Smooth muscle cell (in vitro differentiated cells): ENCODE results near the gene KRT36. TPM values are rescaled to one million over a fixed set of nuclear protein-coding genes. Genes with fewer than 3 reads are reported as not detected.

Experiments used
- DNase-seq: peaks from one replicate; lab custom pipeline; 2025; ENCODE audit not compliant: unreplicated experiment; lab: John Stamatoyannopoulos, UW
- H2AFZ ChIP-seq: fragments of 200-600 bp; sonication (generic); 2 replicates; pipeline ENCODE4 v1.6.0; 2016; ENCODE audit warnings: antibody characterized with exemption, low read depth, mild to moderate bottlenecking
- H3F3A ChIP-seq: fragments of 200-600 bp; sonication (generic); 2 replicates; pipeline ENCODE4 v1.6.0; 2017; ENCODE audit warnings: antibody characterized with exemption, low read depth
- H3K27ac ChIP-seq: fragments of 200-600 bp; sonication (generic); 2 replicates; pipeline ENCODE4 v1.5.1; 2016; ENCODE audit warnings: low read depth, mild to moderate bottlenecking
- H3K27me3 ChIP-seq: fragments of 200-600 bp; sonication (generic); 2 replicates; pipeline ENCODE4 v1.6.1; 2016; ENCODE audit warnings: low read depth, mild to moderate bottlenecking
- H3K36me3 ChIP-seq: fragments of 200-600 bp; sonication (generic); 2 replicates; pipeline ENCODE4 v1.5.1; 2016; ENCODE audit warnings: low read depth
- H3K4me1 ChIP-seq: fragments of 200-600 bp; sonication (generic); 2 replicates; pipeline ENCODE4 v1.5.1; 2016; ENCODE audit warnings: low read depth
- H3K4me2 ChIP-seq: fragments of 200-600 bp; sonication (generic); 2 replicates; pipeline ENCODE4 v1.6.0; 2016; ENCODE audit warnings: mild to moderate bottlenecking
- H3K4me3 ChIP-seq: fragments of 200-600 bp; sonication (generic); 2 replicates; pipeline ENCODE4 v1.5.1; 2016; ENCODE audit warnings: mild to moderate bottlenecking
- H3K79me2 ChIP-seq: fragments of 200-600 bp; sonication (generic); 2 replicates; pipeline ENCODE4 v1.6.0; 2016; ENCODE audit warnings: low read depth, mild to moderate bottlenecking
- H3K9ac ChIP-seq: fragments of 200-600 bp; sonication (generic); 2 replicates; pipeline ENCODE4 v1.6.0; 2016; ENCODE audit warnings: low read depth
- H3K9me3 ChIP-seq: fragments of 200-600 bp; sonication (generic); replicated peaks from 2 replicates; pipeline ENCODE4 v1.5.1; 2016; ENCODE audit warnings: low read depth
- H4K20me1 ChIP-seq: fragments of 200-600 bp; sonication (generic); 2 replicates; pipeline ENCODE4 v1.6.0; 2016; ENCODE audit warnings: low read depth
- CTCF ChIP-seq: fragments of 200-600 bp; sonication (generic); IDR thresholded peaks from 2 replicates; pipeline ENCODE4 v1.5.1; 2017; ENCODE audit warnings: borderline replicate concordance, mild to moderate bottlenecking, antibody characterized with exemption; ENCODE audit not compliant: insufficient read depth, poor library complexity, severe bottlenecking
- WGBS: methylation state at CpG from one replicate; pipeline ENCODE4 v1.1.7; 2016; ENCODE audit warnings: low lambda C conversion rate; 5-methylcytosine and 5-hydroxymethylcytosine counted together
- polyA plus RNA-seq: library from polyadenylated mRNA; unstranded; fragments of >200 nt; fragmentation: Nextera tagmentation; extraction: Ambion mirVana; gene quantifications from 2 replicates; pipeline ENCODE4 v1.2.1, GENCODE V29; 2016
- total RNA-seq: library from RNA; depleted of rRNA; stranded (reverse); fragments of >200 nt; gene quantifications from 2 replicates; pipeline ENCODE4 v1.2.3, GENCODE V29; 2014

The KRT36 gene
- total and polyA plus RNA-seq, 2 experiments from 2014 or later, result 0.09 TPM; not detected in 1

GRCh38 chr17:41453066-41453465, 36.6 kb downstream of the KRT36 start:
- H3K79me2 ChIP-seq, result no peaks in the 10 kb centered on the region
- no peaks in the 10 kb centered on the region for H3K27me3 ChIP-seq
- H3K36me3 ChIP-seq, result no peaks in the 10 kb centered on the region
- no peaks in the 10 kb centered on the region for H3F3A ChIP-seq
- H3K4me1 ChIP-seq, result no peaks in the 10 kb centered on the region
- no peaks in the 10 kb centered on the region for H3K9me3 ChIP-seq
- no peak overlapping the region for H3K27ac ChIP-seq
- no peaks in the 10 kb centered on the region for H4K20me1 ChIP-seq
- H3K4me3 ChIP-seq, result no peak overlapping the region
- 98% methylated on average over 3 of the region's 3 CpGs for WGBS
- DNase-seq, result no peak
- no peak overlapping the region for H3K9ac ChIP-seq
- H3K4me2 ChIP-seq, result no peak overlapping the region
- no peak for TF ChIP-seq CTCF
- H2AFZ ChIP-seq, result no peak overlapping the region

GRCh38 chr17:41452281-41452680, 37.4 kb downstream of the KRT36 start:
- H3F3A ChIP-seq, result no peaks in the 10 kb centered on the region
- 75% methylated on average over 4 of the region's 4 CpGs for WGBS

GRCh38 chr17:41451154-41451728, 38.5 kb downstream of the KRT36 start:
- Histone ChIP-seq H3K36me3 (no peaks in the 10 kb centered on the region), H3K9me3 (no peaks in the 10 kb centered on the region), H3K27me3 (no peaks in the 10 kb centered on the region), H3K27ac (no peak overlapping the region), H2AFZ (no peak overlapping the region), H3K4me2 (no peak overlapping the region), H3K4me1 (no peaks in the 10 kb centered on the region), H4K20me1 (no peaks in the 10 kb centered on the region), H3K4me3 (no peak overlapping the region), H3K79me2 (no peaks in the 10 kb centered on the region), H3F3A (no peaks in the 10 kb centered on the region), H3K9ac (no peak overlapping the region)
- TF ChIP-seq CTCF, result no peak
- no peak for DNase-seq
- WGBS, result 38% methylated on average over 2 of the region's 2 CpGs

More at GRCh38 chr17:41452281-41452680, 37.4 kb downstream of the KRT36 start:
- no peak overlapping the region for H3K4me2 ChIP-seq
- H3K4me1 ChIP-seq, result no peaks in the 10 kb centered on the region
- H3K9ac ChIP-seq, result no peak overlapping the region
- H3K27me3 ChIP-seq, result no peaks in the 10 kb centered on the region
- no peaks in the 10 kb centered on the region for H3K36me3 ChIP-seq
- H3K79me2 ChIP-seq, result no peaks in the 10 kb centered on the region
- no peaks in the 10 kb centered on the region for H4K20me1 ChIP-seq
- no peak overlapping the region for H3K4me3 ChIP-seq
- no peak for DNase-seq
- H3K9me3 ChIP-seq, result no peaks in the 10 kb centered on the region
- no peak overlapping the region for H3K27ac ChIP-seq
- H2AFZ ChIP-seq, result no peak overlapping the region
- TF ChIP-seq CTCF, result no peak

GRCh38 chr17:41449008-41449407, 40.7 kb downstream of the KRT36 start:
- Histone ChIP-seq H4K20me1 (no peaks in the 10 kb centered on the region), H3K27me3 (no peaks in the 10 kb centered on the region), H3K9ac (no peak overlapping the region), H3K4me2 (no peak overlapping the region), H3K79me2 (no peaks in the 10 kb centered on the region), H3K27ac (no peak overlapping the region), H3F3A (no peaks in the 10 kb centered on the region), H3K4me1 (no peaks in the 10 kb centered on the region), H3K9me3 (no peaks in the 10 kb centered on the region), H3K36me3 (no peaks in the 10 kb centered on the region), H2AFZ (no peak overlapping the region), H3K4me3 (no peak overlapping the region)
- no peak for DNase-seq
- WGBS, result 86% methylated on average over 6 of the region's 6 CpGs
- no peak for TF ChIP-seq CTCF
